Ishikawa (cell line): Measurements from ENCODE around the gene TRAF3IP1.

Experiments
- CEBPB ChIP-seq: IDR thresholded peaks from 2 replicates; pipeline ENCODE4 v1.6.1; 2012
- CREB1 ChIP-seq: IDR thresholded peaks from 2 replicates; pipeline ENCODE4 v1.6.1; 2012; ENCODE audit warnings: low read depth
- EGR1 ChIP-seq: IDR thresholded peaks from 2 replicates; pipeline ENCODE4 v1.6.1; 2012
- EP300 ChIP-seq: IDR thresholded peaks from 2 replicates; pipeline ENCODE4 v1.6.1; 2012; ENCODE audit warnings: borderline replicate concordance
- FOXM1 ChIP-seq: IDR thresholded peaks from 2 replicates; pipeline ENCODE4 v1.6.1; 2012; ENCODE audit warnings: low read depth, borderline replicate concordance
- NFIC ChIP-seq: IDR thresholded peaks from 2 replicates; pipeline ENCODE4 v1.6.1; 2012
- RAD21 ChIP-seq: IDR thresholded peaks from 2 replicates; pipeline ENCODE4 v1.6.1; 2012; ENCODE audit warnings: low read depth
- TAF1 ChIP-seq: IDR thresholded peaks from 2 replicates; pipeline ENCODE4 v1.6.1; 2012; ENCODE audit warnings: low read depth, mild to moderate bottlenecking
- TCF12 ChIP-seq: IDR thresholded peaks from 2 replicates; pipeline ENCODE4 v1.6.1; 2012; ENCODE audit warnings: low read depth
- TEAD4 ChIP-seq: IDR thresholded peaks from 2 replicates; pipeline ENCODE4 v1.6.1; 2012
- YY1 ChIP-seq: IDR thresholded peaks from 2 replicates; pipeline ENCODE4 v1.6.1; 2012; ENCODE audit warnings: low read depth
- ZBTB7A ChIP-seq: IDR thresholded peaks from 2 replicates; pipeline ENCODE4 v1.6.1; 2012; ENCODE audit warnings: low read depth
- TF ChIP-seq, protein P1 (sequence below): IDR thresholded peaks from 2 replicates; pipeline ENCODE4 v1.6.1; 2012; ENCODE audit warnings: low read depth, mild to moderate bottlenecking
- TF ChIP-seq, protein P2 (sequence below): IDR thresholded peaks from 2 replicates; pipeline ENCODE4 v1.6.1; 2012
- TF ChIP-seq, protein P3 (sequence below): IDR thresholded peaks from 2 replicates; pipeline ENCODE4 v1.6.1; 2012

TRAF3IP1 gene

DNA sequence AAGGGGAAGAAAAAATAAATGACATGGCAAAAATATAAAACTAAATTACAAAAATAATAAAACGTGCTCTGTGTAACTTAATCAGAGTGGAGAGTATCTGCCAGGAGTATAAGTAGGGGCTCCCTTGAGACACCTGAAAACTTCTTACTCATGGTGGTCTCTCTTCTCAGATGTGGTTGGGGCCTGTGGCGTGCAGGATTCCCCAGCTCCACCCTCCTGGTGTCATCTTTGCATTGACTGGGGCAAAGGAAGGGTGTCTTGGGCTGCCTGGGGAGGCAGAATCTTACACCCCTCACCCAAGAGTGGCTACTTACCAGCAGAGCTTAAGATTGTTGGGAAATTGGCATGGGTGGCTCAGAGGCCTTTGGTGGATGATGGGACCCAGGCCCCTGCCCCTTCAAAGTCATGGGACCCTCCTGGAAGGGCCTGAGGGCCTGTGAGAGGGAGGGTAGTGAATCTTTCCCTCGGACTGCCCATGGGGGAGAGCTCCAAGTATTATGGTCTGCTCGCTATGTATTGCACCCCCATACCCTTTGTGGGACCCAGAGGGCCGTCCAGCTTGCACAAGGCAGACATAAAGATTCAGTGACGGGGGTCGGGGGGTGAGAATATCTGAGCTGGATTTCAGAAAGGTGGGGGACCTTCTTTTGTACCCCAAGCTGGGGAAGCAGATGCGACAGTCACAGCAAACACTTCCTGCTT is 6.9 kb upstream of the TRAF3IP1 start:
- TF ChIP-seq TAF1 = no peak
- no peak for TF ChIP-seq TEAD4
- TF ChIP-seq YY1 = no peak

DNA sequence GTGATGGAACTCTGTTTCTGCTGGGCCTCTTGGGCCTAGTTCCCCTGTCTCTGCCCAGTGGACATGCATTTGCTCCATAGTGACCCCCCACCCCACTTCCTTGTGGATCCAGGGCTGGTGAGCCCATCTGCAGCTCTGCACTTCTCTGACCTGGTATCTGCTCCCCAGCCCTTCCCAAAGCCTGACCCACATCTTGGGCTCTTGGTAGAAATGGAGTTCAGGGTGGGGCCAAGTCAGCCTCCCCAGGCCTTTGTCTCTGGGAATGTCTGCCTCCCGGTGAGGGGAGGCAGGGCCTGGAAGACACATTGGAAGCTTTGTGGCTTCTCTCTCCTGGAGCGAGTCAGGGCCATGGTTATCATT is 6.3 kb upstream of the TRAF3IP1 start:
- TF ChIP-seq CEBPB (no peak), EGR1 (no peak), TEAD4 (no peak), TCF12 (no peak), EP300 (no peak), NFIC (no peak), RAD21 (no peak), ZBTB7A (no peak), YY1 (no peak), FOXM1 (no peak), CREB1 (no peak), TAF1 (no peak)
- TF ChIP-seq, protein P1, sequence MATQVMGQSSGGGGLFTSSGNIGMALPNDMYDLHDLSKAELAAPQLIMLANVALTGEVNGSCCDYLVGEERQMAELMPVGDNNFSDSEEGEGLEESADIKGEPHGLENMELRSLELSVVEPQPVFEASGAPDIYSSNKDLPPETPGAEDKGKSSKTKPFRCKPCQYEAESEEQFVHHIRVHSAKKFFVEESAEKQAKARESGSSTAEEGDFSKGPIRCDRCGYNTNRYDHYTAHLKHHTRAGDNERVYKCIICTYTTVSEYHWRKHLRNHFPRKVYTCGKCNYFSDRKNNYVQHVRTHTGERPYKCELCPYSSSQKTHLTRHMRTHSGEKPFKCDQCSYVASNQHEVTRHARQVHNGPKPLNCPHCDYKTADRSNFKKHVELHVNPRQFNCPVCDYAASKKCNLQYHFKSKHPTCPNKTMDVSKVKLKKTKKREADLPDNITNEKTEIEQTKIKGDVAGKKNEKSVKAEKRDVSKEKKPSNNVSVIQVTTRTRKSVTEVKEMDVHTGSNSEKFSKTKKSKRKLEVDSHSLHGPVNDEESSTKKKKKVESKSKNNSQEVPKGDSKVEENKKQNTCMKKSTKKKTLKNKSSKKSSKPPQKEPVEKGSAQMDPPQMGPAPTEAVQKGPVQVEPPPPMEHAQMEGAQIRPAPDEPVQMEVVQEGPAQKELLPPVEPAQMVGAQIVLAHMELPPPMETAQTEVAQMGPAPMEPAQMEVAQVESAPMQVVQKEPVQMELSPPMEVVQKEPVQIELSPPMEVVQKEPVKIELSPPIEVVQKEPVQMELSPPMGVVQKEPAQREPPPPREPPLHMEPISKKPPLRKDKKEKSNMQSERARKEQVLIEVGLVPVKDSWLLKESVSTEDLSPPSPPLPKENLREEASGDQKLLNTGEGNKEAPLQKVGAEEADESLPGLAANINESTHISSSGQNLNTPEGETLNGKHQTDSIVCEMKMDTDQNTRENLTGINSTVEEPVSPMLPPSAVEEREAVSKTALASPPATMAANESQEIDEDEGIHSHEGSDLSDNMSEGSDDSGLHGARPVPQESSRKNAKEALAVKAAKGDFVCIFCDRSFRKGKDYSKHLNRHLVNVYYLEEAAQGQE = no peak
- TF ChIP-seq, protein P2, sequence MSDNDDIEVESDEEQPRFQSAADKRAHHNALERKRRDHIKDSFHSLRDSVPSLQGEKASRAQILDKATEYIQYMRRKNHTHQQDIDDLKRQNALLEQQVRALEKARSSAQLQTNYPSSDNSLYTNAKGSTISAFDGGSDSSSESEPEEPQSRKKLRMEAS = no peak
- TF ChIP-seq, protein P3, sequence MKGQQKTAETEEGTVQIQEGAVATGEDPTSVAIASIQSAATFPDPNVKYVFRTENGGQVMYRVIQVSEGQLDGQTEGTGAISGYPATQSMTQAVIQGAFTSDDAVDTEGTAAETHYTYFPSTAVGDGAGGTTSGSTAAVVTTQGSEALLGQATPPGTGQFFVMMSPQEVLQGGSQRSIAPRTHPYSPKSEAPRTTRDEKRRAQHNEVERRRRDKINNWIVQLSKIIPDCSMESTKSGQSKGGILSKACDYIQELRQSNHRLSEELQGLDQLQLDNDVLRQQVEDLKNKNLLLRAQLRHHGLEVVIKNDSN = no peak

DNA sequence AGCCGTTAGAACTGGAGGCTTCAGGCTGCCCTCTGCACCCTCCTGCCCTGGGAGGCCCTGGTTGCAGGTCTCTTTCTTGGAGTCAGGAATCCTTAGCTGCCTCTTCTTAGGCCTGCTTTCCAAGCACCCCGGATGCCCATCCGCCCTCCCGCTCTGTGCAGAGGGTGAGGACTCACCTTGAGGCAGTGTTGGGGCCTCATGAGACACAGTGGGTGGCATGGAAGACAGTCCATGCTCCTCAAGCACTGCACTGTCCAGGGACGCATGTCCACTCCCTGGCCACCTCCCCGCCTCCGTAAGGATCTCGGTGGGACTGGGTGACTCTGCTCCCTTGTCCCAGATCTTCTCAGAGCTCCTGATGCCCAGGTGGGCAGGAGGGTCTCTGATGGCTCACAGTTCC is 5.7 kb upstream of the TRAF3IP1 start:
- no peak for TF ChIP-seq TEAD4
- TF ChIP-seq FOXM1 = no peak
- no peak for TF ChIP-seq TCF12
- no peak for TF ChIP-seq ZBTB7A
- TF ChIP-seq, protein P2 = no peak
- no peak for TF ChIP-seq EGR1
- TF ChIP-seq NFIC = no peak
- no peak for TF ChIP-seq YY1
- no peak for TF ChIP-seq TAF1
- TF ChIP-seq EP300 = no peak
- TF ChIP-seq, protein P1 = no peak
- TF ChIP-seq, protein P3 = no peak
- TF ChIP-seq CEBPB = no peak
- no peak for TF ChIP-seq CREB1

DNA sequence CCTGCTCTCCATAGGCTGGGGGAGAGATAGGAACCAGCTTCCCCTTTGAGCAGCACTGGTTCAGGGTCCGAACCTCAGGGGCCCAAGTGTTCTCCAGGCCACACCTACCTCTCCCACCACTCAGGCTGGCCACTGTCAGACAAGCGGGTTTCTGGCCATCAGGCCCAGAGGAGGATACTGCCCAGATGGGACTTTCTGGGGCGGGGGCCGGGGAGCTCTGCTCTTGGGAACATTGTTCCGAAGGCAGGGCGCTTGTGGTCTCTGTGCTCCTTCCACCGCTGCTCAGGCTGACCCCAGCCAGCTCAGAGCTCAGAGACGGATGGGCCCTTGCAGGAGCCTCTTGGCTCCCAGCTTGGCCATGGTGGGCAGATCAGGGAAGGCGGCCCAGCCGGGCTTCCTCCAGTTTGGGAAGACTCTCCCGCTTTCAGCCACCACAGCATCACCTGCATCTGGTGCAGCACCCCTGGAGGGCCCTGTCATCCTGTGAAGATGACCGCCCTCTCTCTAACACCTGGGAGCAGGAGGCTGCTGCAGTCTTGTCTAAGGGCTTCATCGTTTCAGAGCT is 5.2 kb upstream of the TRAF3IP1 start:
- TF ChIP-seq YY1 (no peak), ZBTB7A (no peak)

DNA sequence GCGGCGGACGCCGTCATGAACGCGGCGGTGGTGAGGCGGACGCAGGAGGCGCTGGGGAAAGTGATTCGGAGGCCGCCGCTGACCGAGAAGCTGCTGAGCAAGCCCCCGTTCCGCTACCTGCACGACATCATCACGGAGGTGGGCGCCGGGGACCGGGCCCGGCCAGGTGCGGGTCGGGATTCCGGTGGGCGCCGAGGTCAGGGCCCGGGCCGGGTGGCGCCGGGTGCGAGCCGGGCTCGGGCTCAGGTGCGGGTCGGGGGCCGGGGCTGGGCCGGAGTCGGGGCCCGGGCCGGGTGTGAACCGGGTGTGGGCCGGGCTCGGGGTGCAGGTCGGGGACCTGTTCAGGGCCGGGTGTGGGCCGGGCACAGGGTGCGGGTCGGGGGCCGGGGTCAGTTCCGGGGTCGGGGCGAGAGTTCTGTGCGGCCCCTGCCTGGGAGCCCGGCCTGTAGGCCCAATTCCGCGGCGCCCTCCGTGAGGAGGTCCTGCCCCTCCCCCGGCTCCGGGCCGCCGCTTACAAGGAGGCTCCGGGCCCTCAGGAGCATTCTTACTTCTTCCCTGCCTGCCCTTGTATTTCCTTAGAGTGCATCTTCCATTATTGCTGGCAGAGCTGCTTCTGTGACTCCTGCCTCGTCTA is 447 bp downstream of the TRAF3IP1 start:
- TF ChIP-seq CEBPB = no peak
- no peak for TF ChIP-seq NFIC
- TF ChIP-seq, protein P2 = no peak
- no peak for TF ChIP-seq TAF1
- TF ChIP-seq CREB1 = no peak
- no peak for TF ChIP-seq EP300
- no peak for TF ChIP-seq EGR1
- TF ChIP-seq TEAD4 = no peak
- TF ChIP-seq YY1 = no peak
- TF ChIP-seq FOXM1 = no peak
- TF ChIP-seq ZBTB7A = no peak
- TF ChIP-seq, protein P3 = no peak
- no peak for TF ChIP-seq TCF12
- no peak for TF ChIP-seq RAD21
- TF ChIP-seq, protein P1 = no peak
